HG02943 (cell line): ENCODE measurements around the gene FOXD3.
"Not testable (repeated sequence)": the region's sequence is repeated elsewhere in the genome, so short reads cannot be mapped to it uniquely, and the experiment has no call there.

Experiments
- ATAC-seq: cut with Tn5 transposase; IDR thresholded peaks from one replicate; pipeline ENCODE4 v1.9.1; 2021; ENCODE audit warnings: mild to moderate bottlenecking, low read depth, moderate library complexity; ENCODE audit not compliant: unreplicated experiment

FOXD3 gene

GRCh38 chr1:63352736-63353135 is 30.4 kb downstream of the FOXD3 start:
- no peak for ATAC-seq

GRCh38 chr1:63356234-63356633 is 33.9 kb downstream of the FOXD3 start:
- ATAC-seq = not testable (repeated sequence)

GRCh38 chr1:63359561-63359960 is 37.2 kb downstream of the FOXD3 start:
- no peak for ATAC-seq

GRCh38 chr1:63362073-63362472 is 39.7 kb downstream of the FOXD3 start:
- no peak for ATAC-seq

GRCh38 chr1:63362578-63362977 is 40.2 kb downstream of the FOXD3 start:
- no peak for ATAC-seq

GRCh38 chr1:63363014-63363413 is 40.6 kb downstream of the FOXD3 start:
- no peak for ATAC-seq

- ATAC-seq = no peak
These were observed 44.5 kb downstream of the FOXD3 start for GRCh38 chr1:63366908-63367214.

GRCh38 chr1:63367215-63368103 is 45.1 kb downstream of the FOXD3 start, which contains the start of gene ALG6:
Gene ALG6, plus strand, starts transcription at chr1:63367627. Its CDS starts 3,351 bp downstream, at chr1:63370978.
- peak; percentile 95 for ATAC-seq

GRCh38 chr1:63368131-63368530 is 45.8 kb downstream of the FOXD3 start:
- peak; percentile 16 for ATAC-seq
